Measurements from ENCODE around the gene GRK2.

DNA sequence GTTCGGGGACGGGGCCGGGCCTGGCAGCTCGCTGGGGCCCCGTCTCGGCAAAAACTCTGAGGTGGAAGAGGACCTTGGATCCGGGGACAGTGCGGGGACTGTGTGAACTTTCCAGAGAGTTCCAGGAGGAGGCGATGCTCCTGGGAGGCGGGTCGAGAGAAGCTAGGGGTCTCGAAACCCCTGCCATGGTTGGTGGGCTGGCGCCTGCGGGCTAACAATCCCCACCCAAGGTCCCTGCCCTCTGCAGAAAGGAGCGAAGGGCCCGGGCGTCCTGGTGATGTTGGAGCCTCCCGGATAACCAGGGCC, 4.7 kb upstream of the GRK2 start:
- no peak for TF ChIP-seq ZBTB7A (IDR thresholded peaks at IDR 0.05; ENCODE audit: low read depth)
- TF ChIP-seq TCF12 (IDR thresholded peaks at IDR 0.05; ENCODE audit: low read depth): no peak
- no peak for TF ChIP-seq TEAD4 (IDR thresholded peaks at IDR 0.05)
- TF ChIP-seq, protein P1, sequence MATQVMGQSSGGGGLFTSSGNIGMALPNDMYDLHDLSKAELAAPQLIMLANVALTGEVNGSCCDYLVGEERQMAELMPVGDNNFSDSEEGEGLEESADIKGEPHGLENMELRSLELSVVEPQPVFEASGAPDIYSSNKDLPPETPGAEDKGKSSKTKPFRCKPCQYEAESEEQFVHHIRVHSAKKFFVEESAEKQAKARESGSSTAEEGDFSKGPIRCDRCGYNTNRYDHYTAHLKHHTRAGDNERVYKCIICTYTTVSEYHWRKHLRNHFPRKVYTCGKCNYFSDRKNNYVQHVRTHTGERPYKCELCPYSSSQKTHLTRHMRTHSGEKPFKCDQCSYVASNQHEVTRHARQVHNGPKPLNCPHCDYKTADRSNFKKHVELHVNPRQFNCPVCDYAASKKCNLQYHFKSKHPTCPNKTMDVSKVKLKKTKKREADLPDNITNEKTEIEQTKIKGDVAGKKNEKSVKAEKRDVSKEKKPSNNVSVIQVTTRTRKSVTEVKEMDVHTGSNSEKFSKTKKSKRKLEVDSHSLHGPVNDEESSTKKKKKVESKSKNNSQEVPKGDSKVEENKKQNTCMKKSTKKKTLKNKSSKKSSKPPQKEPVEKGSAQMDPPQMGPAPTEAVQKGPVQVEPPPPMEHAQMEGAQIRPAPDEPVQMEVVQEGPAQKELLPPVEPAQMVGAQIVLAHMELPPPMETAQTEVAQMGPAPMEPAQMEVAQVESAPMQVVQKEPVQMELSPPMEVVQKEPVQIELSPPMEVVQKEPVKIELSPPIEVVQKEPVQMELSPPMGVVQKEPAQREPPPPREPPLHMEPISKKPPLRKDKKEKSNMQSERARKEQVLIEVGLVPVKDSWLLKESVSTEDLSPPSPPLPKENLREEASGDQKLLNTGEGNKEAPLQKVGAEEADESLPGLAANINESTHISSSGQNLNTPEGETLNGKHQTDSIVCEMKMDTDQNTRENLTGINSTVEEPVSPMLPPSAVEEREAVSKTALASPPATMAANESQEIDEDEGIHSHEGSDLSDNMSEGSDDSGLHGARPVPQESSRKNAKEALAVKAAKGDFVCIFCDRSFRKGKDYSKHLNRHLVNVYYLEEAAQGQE (IDR thresholded peaks at IDR 0.05; ENCODE audit: low read depth): no peak
- no peak for TF ChIP-seq RAD21 (IDR thresholded peaks at IDR 0.05; ENCODE audit: low read depth)
- no peak for TF ChIP-seq EP300 (IDR thresholded peaks at IDR 0.05; ENCODE audit: borderline replicate concordance)
- TF ChIP-seq CREB1 (IDR thresholded peaks at IDR 0.05; ENCODE audit: low read depth): no peak
- TF ChIP-seq TAF1 (IDR thresholded peaks at IDR 0.05; ENCODE audit: low read depth): no peak
- TF ChIP-seq YY1 (IDR thresholded peaks at IDR 0.05; ENCODE audit: low read depth): no peak
